MM.1S (cell line): ENCODE measurements around the gene VAMP3.
"Not testable (repeated sequence)": the region's sequence is repeated elsewhere in the genome, so short reads cannot be mapped to it uniquely, and the experiment has no call there.

ENCODE experiments used
- DNase-seq: peaks from one replicate; pipeline ENCODE4 v3.0.0-alpha.2; 2015
- H2AFZ ChIP-seq: fragments of 300-600 bp; sonication (generic); 2 replicates; pipeline ENCODE4 v1.6.0; 2016; ENCODE audit warnings: antibody characterized with exemption, low read length
- H3F3A ChIP-seq: fragments of 300-600 bp; sonication (generic); 2 replicates; pipeline ENCODE4 v1.6.1; 2016; ENCODE audit warnings: mild to moderate bottlenecking, antibody characterized with exemption, low read length, moderate library complexity, mixed read lengths; ENCODE audit not compliant: insufficient read depth
- H3K27ac ChIP-seq: fragments of 300-600 bp; sonication (generic); 2 replicates; pipeline ENCODE4 v1.5.1; 2016; ENCODE audit warnings: mild to moderate bottlenecking, low read length
- H3K27me3 ChIP-seq: fragments of 300-600 bp; sonication (generic); replicated peaks from 2 replicates; pipeline ENCODE4 v1.6.0; 2016; ENCODE audit warnings: low read length; ENCODE audit not compliant: insufficient read depth
- H3K36me3 ChIP-seq: fragments of 300-600 bp; sonication (generic); replicated peaks from 2 replicates; pipeline ENCODE4 v1.6.1; 2016; ENCODE audit warnings: mild to moderate bottlenecking, low read length, mixed read lengths; ENCODE audit not compliant: insufficient read depth
- H3K4me1 ChIP-seq: fragments of 300-600 bp; sonication (generic); 2 replicates; pipeline ENCODE4 v1.6.1; 2016; ENCODE audit warnings: low read length, mixed read lengths
- H3K4me2 ChIP-seq: fragments of 300-600 bp; sonication (generic); 2 replicates; pipeline ENCODE4 v1.6.0; 2016; ENCODE audit warnings: low read depth, low read length
- H3K4me3 ChIP-seq: fragments of 300-600 bp; sonication (generic); 2 replicates; pipeline ENCODE4 v1.5.1; 2016; ENCODE audit warnings: low read length, mixed read lengths
- H3K79me2 ChIP-seq: fragments of 300-600 bp; sonication (generic); 2 replicates; pipeline ENCODE4 v1.6.1; 2016; ENCODE audit warnings: mixed run types, low read length, mixed read lengths
- H3K9ac ChIP-seq: fragments of 300-600 bp; sonication (generic); 2 replicates; pipeline ENCODE4 v1.6.1; 2016; ENCODE audit warnings: low read length, mixed read lengths
- H3K9me2 ChIP-seq: fragments of 300-600 bp; sonication (generic); replicated peaks from 2 replicates; pipeline ENCODE4 v1.6.1; 2016; ENCODE audit warnings: mild to moderate bottlenecking, low read length, mixed read lengths; ENCODE audit not compliant: insufficient read depth
- H3K9me3 ChIP-seq: fragments of 300-600 bp; sonication (generic); replicated peaks from 2 replicates; pipeline ENCODE4 v1.6.1; 2016; ENCODE audit warnings: mild to moderate bottlenecking, low read length, mixed read lengths; ENCODE audit not compliant: insufficient read depth
- H4K20me1 ChIP-seq: fragments of 300-600 bp; sonication (generic); 2 replicates; pipeline ENCODE4 v1.6.1; 2016; ENCODE audit warnings: mild to moderate bottlenecking, low read length, moderate library complexity, mixed read lengths; ENCODE audit not compliant: insufficient read depth
- CTCF ChIP-seq: fragments of 300-600 bp; sonication (generic); IDR thresholded peaks from 2 replicates; pipeline ENCODE4 v1.5.1; 2016; ENCODE audit warnings: antibody characterized with exemption, low read length, mixed read lengths
- EZH2 ChIP-seq: fragments of 300-600 bp; sonication (generic); optimal IDR thresholded peaks from 2 replicates; pipeline ENCODE3; 2017; ENCODE audit warnings: low read depth, mild to moderate bottlenecking, antibody characterized with exemption, low read length, mixed read lengths
- EZH2phosphoT487 ChIP-seq: fragments of 300-600 bp; sonication (generic); IDR thresholded peaks from 2 replicates; pipeline ENCODE4 v1.6.1; 2018; ENCODE audit warnings: antibody characterized with exemption, low read length

The VAMP3 gene

DNA sequence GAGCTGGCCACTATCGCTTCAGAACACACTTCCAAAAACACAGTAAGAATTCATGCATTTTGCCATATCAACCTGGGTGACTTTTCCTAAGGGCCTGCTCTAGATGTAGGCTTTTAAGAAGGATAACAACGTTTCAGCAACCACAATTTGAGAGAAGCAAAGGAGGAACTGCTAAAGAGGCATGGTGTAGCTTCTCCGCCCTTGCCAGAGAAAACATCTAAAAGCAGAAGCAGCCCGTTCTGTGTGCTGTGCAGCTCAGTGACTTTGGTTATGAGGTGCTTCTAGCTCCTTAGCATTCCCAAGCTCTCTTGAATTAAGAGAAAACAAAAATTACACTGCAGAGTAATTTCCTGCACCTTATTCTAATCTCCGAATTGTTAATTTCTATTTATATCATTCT lies 15.7 kb downstream of the VAMP3 start:
- Histone ChIP-seq H4K20me1 (no peaks in the 10 kb centered on the region), H3F3A (peaks cover 8% of the 10 kb centered on the region; the same call in 1 of the 2 replicates), H3K4me2 (no peak overlapping the region), H3K4me3 (no peak overlapping the region), H3K79me2 (no peaks in the 10 kb centered on the region), H3K9me3 (no peaks in the 10 kb centered on the region), H3K27me3 (no peaks in the 10 kb centered on the region; the same call in 1 of the 2 replicates), H3K9ac (no peak overlapping the region), H3K36me3 (no peaks in the 10 kb centered on the region), H2AFZ (no peak overlapping the region), H3K4me1 (peaks cover 9% of the 10 kb centered on the region; the same call in 1 of the 2 replicates), H3K27ac (no peak overlapping the region), H3K9me2 (no peaks in the 10 kb centered on the region)
- no peak for DNase-seq
- TF ChIP-seq CTCF (no peak), EZH2phosphoT487 (no peak), EZH2 (no peak)

GRCh38 chr1:7789828-7790227 lies 18.7 kb downstream of the VAMP3 start:
- Histone ChIP-seq H3K4me1 (no peaks in the 10 kb centered on the region), H3K4me3 (no peak overlapping the region), H3K27me3 (peaks cover 21% of the 10 kb centered on the region), H3K9me3 (no peaks in the 10 kb centered on the region), H3K4me2 (no peak overlapping the region), H3K36me3 (no peaks in the 10 kb centered on the region), H4K20me1 (no peaks in the 10 kb centered on the region), H3K9ac (no peak overlapping the region), H2AFZ (no peak overlapping the region), H3F3A (no peaks in the 10 kb centered on the region), H3K79me2 (no peaks in the 10 kb centered on the region), H3K27ac (no peak overlapping the region), H3K9me2 (no peaks in the 10 kb centered on the region)
- TF ChIP-seq CTCF (no peak), EZH2phosphoT487 (no peak), EZH2 (no peak)
- no peak for DNase-seq

DNA sequence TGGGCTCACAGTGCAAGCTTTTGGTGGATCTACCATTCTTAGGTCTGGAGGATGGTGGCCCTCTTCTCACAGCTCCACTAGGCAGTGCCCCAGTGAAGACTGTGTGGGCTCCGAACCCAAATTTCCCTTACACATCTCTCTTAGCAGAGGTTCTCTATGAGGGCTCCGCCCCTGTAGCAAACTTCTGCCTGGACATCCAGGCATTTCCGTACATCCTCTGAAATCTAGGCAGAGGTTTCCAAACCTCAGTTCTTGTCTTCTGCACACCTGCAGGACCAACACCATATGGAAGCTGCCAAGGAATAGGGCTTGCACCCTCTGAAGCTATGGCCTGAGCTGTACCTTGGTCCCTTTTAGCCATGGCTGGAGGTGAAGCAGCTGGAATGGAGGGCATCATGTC lies 19.9 kb downstream of the VAMP3 start:
- not testable (repeated sequence) for H3K9me2 ChIP-seq, H3K4me2 ChIP-seq, H3K27ac ChIP-seq, H3K79me2 ChIP-seq, H3K36me3 ChIP-seq, H3K9me3 ChIP-seq, DNase-seq, H2AFZ ChIP-seq, H3K4me1 ChIP-seq, H3K4me3 ChIP-seq, H3F3A ChIP-seq, H4K20me1 ChIP-seq, H3K9ac ChIP-seq
- peaks cover 27% of the 10 kb centered on the region for H3K27me3 ChIP-seq

DNA sequence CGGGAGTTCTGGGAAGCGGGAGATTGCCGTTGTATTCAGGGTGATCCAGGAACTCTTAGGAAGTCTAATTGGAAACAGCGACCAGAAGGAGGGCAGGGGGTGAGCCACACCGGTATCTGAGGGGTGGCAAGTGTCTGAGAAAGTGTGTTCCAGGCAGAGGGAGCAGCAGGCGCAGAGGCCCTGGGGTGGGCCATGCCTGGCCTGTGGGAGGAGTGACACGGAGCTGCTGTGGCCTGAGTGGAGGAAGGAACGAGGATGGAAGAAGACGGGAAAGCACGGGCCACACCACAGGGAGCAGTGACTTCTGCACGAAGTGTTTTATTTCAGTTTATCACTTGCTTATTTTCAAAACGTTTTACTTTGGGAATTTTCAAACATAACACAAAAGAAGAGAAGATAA lies 24.3 kb downstream of the VAMP3 start:
- H4K20me1 ChIP-seq: no peaks in the 10 kb centered on the region
- no peaks in the 10 kb centered on the region for H3K9me3 ChIP-seq
- no peaks in the 10 kb centered on the region for H3K9me2 ChIP-seq
- no peak overlapping the region for H3K27ac ChIP-seq
- no peaks in the 10 kb centered on the region for H3K36me3 ChIP-seq
- H3K4me2 ChIP-seq: no peak overlapping the region
- no peaks in the 10 kb centered on the region for H3F3A ChIP-seq
- DNase-seq: no peak
- TF ChIP-seq EZH2phosphoT487 (no peak), CTCF (no peak), EZH2 (no peak)
- H3K79me2 ChIP-seq: no peaks in the 10 kb centered on the region
- H3K4me1 ChIP-seq: no peaks in the 10 kb centered on the region
- H3K9ac ChIP-seq: no peak overlapping the region
- H2AFZ ChIP-seq: no peak overlapping the region
- peaks cover 43% of the 10 kb centered on the region for H3K27me3 ChIP-seq
- no peak overlapping the region for H3K4me3 ChIP-seq
